A172 (cell line): ENCODE measurements around the gene JKAMP. TPM values are rescaled to one million over a fixed set of nuclear protein-coding genes. Genes with fewer than 3 reads are reported as not detected.

ENCODE experiments used
- DNase-seq: peaks from one replicate; pipeline ENCODE4 v3.0.0-alpha.2; 2015; ENCODE audit warnings: low spot score
- total RNA-seq: library from RNA; depleted of rRNA; stranded (reverse); fragments of >200 nt; shearing (Covaris generic); gene quantifications from 2 replicates; pipeline ENCODE4 v1.2.3, GENCODE V29; 2014; rRNA removed

Gene JKAMP
- total RNA-seq, 1 experiment from 2014 or later: 122 TPM

- no peak for DNase-seq
These were observed 56.5 kb downstream of the JKAMP start for GRCh38 chr14:59540852-59541251.

GRCh38 chr14:59541731-59542130 is 57.4 kb downstream of the JKAMP start:
- no peak for DNase-seq

- no peak for DNase-seq
These were observed 59.6 kb downstream of the JKAMP start for GRCh38 chr14:59543873-59544272.

- DNase-seq: no peak
These were observed 63.0 kb downstream of the JKAMP start for GRCh38 chr14:59547310-59547709.

Other genes with a start within 250 kb of the JKAMP start
- gene GPR135, start 19.1 kb upstream of the JKAMP start, total RNA-seq: 1.5 TPM in 2 replicates
- gene L3HYPDH, start 109 bp upstream of the JKAMP start, total RNA-seq: 28.1 and 31.3 TPM in 2 replicates
- not detected in 2 replicates for gene CCDC175, start 92.3 kb downstream of the JKAMP start, total RNA-seq